K562 (cell line): ENCODE results near the gene TXLNA. TPM values are rescaled to one million over a fixed set of nuclear protein-coding genes. Genes with fewer than 3 reads are reported as not detected.

Experiments used
- ATF1 ChIP-seq, 2 experiments: fragments of 450-650 bp in 1 of 2; IDR thresholded peaks; 2 replicates each; pipeline ENCODE4 v1.6.1; 2016; ENCODE audit warnings: missing compliant biosample characterization in 1 of 2, missing genetic modification characterization in 1 of 2
- CHD2 ChIP-seq: IDR thresholded peaks from 2 replicates; pipeline ENCODE4 v1.6.1; 2011; ENCODE audit warnings: low read depth, low read length
- E2F3 ChIP-seq: fragments of 250-450 bp; sonication (Bioruptor Pico); IDR thresholded peaks from 2 replicates; pipeline ENCODE4 v1.4.0; 2020; ENCODE audit warnings: mild to moderate bottlenecking
- ESRRA ChIP-seq: fragments of 450-650 bp; IDR thresholded peaks from 2 replicates; pipeline ENCODE4 v1.6.1; 2014; ENCODE audit warnings: low read depth, mild to moderate bottlenecking, moderate library complexity, borderline replicate concordance
- FOXJ2 ChIP-seq: fragments of 200-800 bp; sonication (Bioruptor generic); IDR thresholded peaks from 2 replicates; pipeline ENCODE4 v1.6.1; 2016; ENCODE audit warnings: missing genetic modification characterization, missing compliant biosample characterization
- GABPB2 ChIP-seq: fragments of 250-450 bp; sonication (Bioruptor Pico); conservative IDR thresholded peaks from 2 replicates; pipeline ENCODE4 v1.5.1; 2021; ENCODE audit warnings: mild to moderate bottlenecking
- GATAD2A ChIP-seq: fragments of 450-650 bp; IDR thresholded peaks from 2 replicates; pipeline ENCODE4 v1.6.1; 2017
- KLF6 ChIP-seq: fragments of 250-450 bp; sonication (Bioruptor Pico); IDR thresholded peaks from 2 replicates; pipeline ENCODE4 v1.4.0; 2020; ENCODE audit warnings: mild to moderate bottlenecking, moderate library complexity, borderline replicate concordance
- NRF1 ChIP-seq, 2 experiments: fragments of 450-650 bp; IDR thresholded peaks in 1 of 2; conservative IDR thresholded peaks in 1 of 2; 2 replicates each; pipeline ENCODE4 v1.6.1; 2014; ENCODE audit warnings: mild to moderate bottlenecking in 2 of 2
- PCBP2 ChIP-seq: fragments of 200-400 bp; formaldehyde crosslinking; IDR thresholded peaks from 2 replicates; pipeline ENCODE4 v1.6.1; 2018; ENCODE audit warnings: low read length, low read depth, mild to moderate bottlenecking, moderate library complexity; ENCODE audit not compliant: poor library complexity, severe bottlenecking
- POU5F1 ChIP-seq: fragments of 150-350 bp; IDR thresholded peaks from 2 replicates; pipeline ENCODE4 v1.6.1; 2014; ENCODE audit warnings: borderline replicate concordance, low read length, low read depth, mild to moderate bottlenecking; ENCODE audit not compliant: partially characterized antibody
- SP1 ChIP-seq: sonication (generic); formaldehyde crosslinking; IDR thresholded peaks from 2 replicates; pipeline ENCODE4 v1.8.1; 2022; ENCODE audit warnings: mild to moderate bottlenecking, missing genetic modification reagents
- SP2 ChIP-seq: IDR thresholded peaks from 2 replicates; pipeline ENCODE4 v1.6.1; 2011; ENCODE audit warnings: mild to moderate bottlenecking, low read depth, low read length, moderate library complexity; ENCODE audit not compliant: poor library complexity, severe bottlenecking; ENCODE audit errors: extremely low read depth
- SRF ChIP-seq, 2 experiments: fragments of 250-450, 450-650 bp in 1 of 2; sonication (Bioruptor Pico) in 1 of 2; sonication (generic) in 1 of 2; formaldehyde crosslinking; IDR thresholded peaks; 2 replicates each; pipeline versions ENCODE4 v1.5.0 to v1.5.1; 2020 to 2022; ENCODE audit warnings: mild to moderate bottlenecking in 1 of 2, missing genetic modification reagents in 1 of 2
- TFE3 ChIP-seq: fragments of 450-650 bp; formaldehyde crosslinking; IDR thresholded peaks from 2 replicates; pipeline ENCODE4 v1.4.0; 2020; ENCODE audit warnings: mild to moderate bottlenecking, mixed read lengths
- ZBTB49 ChIP-seq: sonication (generic); formaldehyde crosslinking; IDR thresholded peaks from 2 replicates; pipeline ENCODE4 v1.8.0; 2022; ENCODE audit warnings: missing genetic modification reagents, mild to moderate bottlenecking, borderline replicate concordance
- ZMIZ1 ChIP-seq, 2 experiments: fragments of 150-350 bp in 1 of 2; IDR thresholded peaks; 2 replicates each; pipeline ENCODE4 v1.6.1; 2012 to 2016; ENCODE audit warnings: low read depth in 2 of 2, low read length in 2 of 2, mild to moderate bottlenecking in 1 of 2, moderate library complexity in 1 of 2
- ZNF589 ChIP-seq: fragments of 200-800 bp; sonication (Bioruptor generic); IDR thresholded peaks from 2 replicates; pipeline ENCODE4 v1.6.1; 2016; ENCODE audit warnings: low read depth, missing genetic modification characterization, missing compliant biosample characterization
- polyA plus RNA-seq, 8 experiments: library from polyadenylated mRNA; depleted of rRNA in 4 of 8; stranded (reverse) in 5 of 8; unstranded in 3 of 8; fragments of >200 nt; fragmentation: Nextera tagmentation in 2 of 8; fragmentation: Illumina TruSeq in 1 of 8; extraction: Ambion mirVana in 2 of 8; extraction: Trizol in 1 of 8; gene quantifications; 2 replicates each; pipeline versions ENCODE4 v1.2.1 to v1.2.3, GENCODE V29; 2011 to 2014; ENCODE audit warnings: inconsistent platforms in 1 of 8, missing spikeins in 1 of 8
- total RNA-seq, 7 experiments: library from RNA; depleted of rRNA in 6 of 7; stranded (reverse); fragments of >200 nt in 6 of 7; fragmentation: Illumina TruSeq in 2 of 7; extraction: Trizol in 2 of 7; gene quantifications; 2 replicates each; pipeline versions ENCODE4 v1.2.1 to v1.2.3, GENCODE V29; 2011 to 2021; ENCODE audit warnings: low replicate concordance in 1 of 7

Gene TXLNA
- total and polyA plus RNA-seq, 9 of the 15 experiments (the other 6 are each of a cell fraction or from before 2014, with no cell fraction given), result 9.2 to 54.5 (median 39.3) TPM

GRCh38 chr1:32179443-32180185 lies at the start of gene TXLNA (continued):
- TF ChIP-seq ZMIZ1 (IDR thresholded peaks at IDR 0.05; ENCODE audit: low read depth in 2 of 2, low read length in 2 of 2), result no peak; a peak in 1 of 4 replicates
- peak; percentile 98 for TF ChIP-seq ZNF589 (CRISPR knock-in tag)
- peak; percentile 95 to 96 for TF ChIP-seq NRF1 (conservative IDR thresholded peaks at IDR 0.05 in 1 of 2, IDR thresholded peaks at IDR 0.05 in 1 of 2)
- TF ChIP-seq GATAD2A, result peak; percentile 95
- peak; percentile 18 for TF ChIP-seq SP2
- TF ChIP-seq E2F3 (CRISPR knock-in tag), result peak; percentile 70
- TF ChIP-seq GABPB2 (CRISPR knock-in tag), result no peak
- no peak for TF ChIP-seq PCBP2
- TF ChIP-seq KLF6 (CRISPR knock-in tag), result peak; percentile 53; the same call in 1 of the 2 replicates
- TF ChIP-seq FOXJ2, result peak; percentile 1; the same call in 1 of the 2 replicates
- no peak for TF ChIP-seq ATF1 (CRISPR knock-in tag; IDR thresholded peaks at IDR 0.05)
- peak; percentile 92 for TF ChIP-seq ATF1 (tag; IDR thresholded peaks at IDR 0.05)
- no peak for TF ChIP-seq TFE3 (CRISPR knock-in tag)
- TF ChIP-seq POU5F1, result no peak
- peak; percentile 60 for TF ChIP-seq CHD2
- no peak for TF ChIP-seq ZBTB49 (CRISPR knock-in tag)
- peak; percentile 45; the same call in 1 of the 2 replicates for TF ChIP-seq ESRRA
- peak; percentile 88 for TF ChIP-seq SP1 (CRISPR knock-in tag)
- peak in 1 of 2 experiments; percentile 67; a peak in 2 of 4 replicates for TF ChIP-seq SRF (CRISPR knock-in tag; IDR thresholded peaks at IDR 0.05)
